NCI-H446 treated with DMSO at 0.1 percent for 48 hours (cell line): ENCODE results near the gene INSR.

Experiments
- DNase-seq: peaks from one replicate; lab custom pipeline; 2025; lab: John Stamatoyannopoulos, UW

INSR gene

GRCh38 chr19:7295912-7296536 is 1.8 kb upstream of the INSR start:
- DNase-seq, result no peak

GRCh38 chr19:7294558-7295212 is 471 bp upstream of the INSR start:
- no peak for DNase-seq

GRCh38 chr19:7292950-7293761 is 1.1 kb downstream of the INSR start:
- no peak for DNase-seq

GRCh38 chr19:7292352-7292949 is 1.8 kb downstream of the INSR start:
- no peak for DNase-seq

GRCh38 chr19:7288977-7289376 is 5.2 kb downstream of the INSR start:
- DNase-seq, result no peak

GRCh38 chr19:7288131-7288530 is 6.1 kb downstream of the INSR start:
- DNase-seq, result no peak

GRCh38 chr19:7287722-7288121 is 6.5 kb downstream of the INSR start:
- DNase-seq, result no peak

- DNase-seq, result no peak
These were observed 13.1 kb downstream of the INSR start for GRCh38 chr19:7280940-7281666.

GRCh38 chr19:7272856-7273578 is 21.2 kb downstream of the INSR start:
- DNase-seq, result no peak

GRCh38 chr19:7268705-7269098 is 25.5 kb downstream of the INSR start:
- no peak for DNase-seq

- DNase-seq, result no peak
These were observed 26.2 kb downstream of the INSR start for GRCh38 chr19:7267792-7268704.

- no peak for DNase-seq
These were observed 27.4 kb downstream of the INSR start for GRCh38 chr19:7266832-7267231.

GRCh38 chr19:7265963-7266362 is 28.3 kb downstream of the INSR start:
- DNase-seq, result no peak

- no peak for DNase-seq
These were observed 29.4 kb downstream of the INSR start for GRCh38 chr19:7264858-7265257.

GRCh38 chr19:7263521-7263920 is 30.7 kb downstream of the INSR start:
- no peak for DNase-seq

GRCh38 chr19:7263066-7263465 is 31.1 kb downstream of the INSR start:
- DNase-seq, result no peak

GRCh38 chr19:7262470-7262869 is 31.7 kb downstream of the INSR start:
- DNase-seq, result no peak

GRCh38 chr19:7260161-7260560 is 34.1 kb downstream of the INSR start:
- DNase-seq, result no peak

- no peak for DNase-seq
These were observed 35.3 kb downstream of the INSR start for GRCh38 chr19:7258840-7259395.
